NCI-H226 (cell line): ENCODE results near the gene SKIC8.
"Not testable (repeated sequence)": the region's sequence is repeated elsewhere in the genome, so short reads cannot be mapped to it uniquely, and the experiment has no call there.

Source experiments
- DNase-seq: peaks from one replicate; pipeline ENCODE4 v3.0.0-alpha.2; 2015

Gene SKIC8

DNA sequence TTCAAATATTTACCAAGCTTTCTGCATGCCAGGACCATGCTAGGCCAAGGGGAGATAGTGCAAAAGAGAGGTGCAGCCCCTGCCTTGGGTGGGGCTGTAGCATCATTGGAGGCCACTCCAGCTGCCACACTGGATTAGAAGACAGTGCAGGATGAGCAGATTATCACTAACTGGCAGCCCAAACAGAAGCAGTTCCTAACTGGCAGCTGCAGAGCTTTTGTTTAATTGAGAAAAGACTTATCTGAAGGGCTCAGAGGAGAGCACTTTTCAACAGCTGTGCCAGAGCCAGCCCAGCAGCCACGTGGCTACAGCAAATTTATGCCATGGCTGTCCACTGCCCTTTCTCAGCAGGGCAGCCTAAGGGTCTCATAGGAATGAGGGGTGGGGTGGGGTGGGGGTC lies 51.5 kb downstream of the SKIC8 start:
- DNase-seq = no peak

DNA sequence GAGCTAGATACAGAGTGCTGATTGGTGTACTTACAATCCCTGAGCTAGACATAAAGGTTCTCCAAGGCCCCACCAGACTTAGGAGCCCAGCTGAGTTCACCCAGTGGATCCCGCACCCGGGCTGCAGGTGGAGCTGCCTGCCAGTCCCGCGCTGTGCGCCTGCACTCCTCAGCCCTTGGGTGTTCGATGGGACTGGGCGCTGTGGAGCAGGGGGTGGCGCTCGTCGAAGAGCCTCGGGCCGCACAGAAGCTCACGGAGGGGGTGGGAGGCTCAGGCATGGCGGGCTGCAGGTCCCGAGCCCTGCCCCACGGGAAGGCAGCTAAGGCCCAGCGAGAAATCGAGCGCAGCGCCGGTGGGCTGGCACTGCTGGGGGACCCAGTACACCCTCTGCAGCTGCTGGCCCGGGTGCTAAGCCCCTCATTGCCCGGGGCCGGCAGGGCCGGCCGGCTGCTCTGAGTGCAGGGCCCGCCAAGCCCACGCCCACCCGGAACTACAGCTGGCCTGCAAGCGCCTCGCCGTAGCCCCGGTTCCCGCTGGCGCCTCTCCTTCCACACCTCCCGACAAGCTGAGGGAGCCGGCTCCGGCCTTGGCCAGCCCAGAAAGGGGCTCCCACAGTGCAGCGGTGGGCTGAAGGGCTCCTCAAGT lies 53.3 kb downstream of the SKIC8 start:
- DNase-seq = not testable (repeated sequence)

DNA sequence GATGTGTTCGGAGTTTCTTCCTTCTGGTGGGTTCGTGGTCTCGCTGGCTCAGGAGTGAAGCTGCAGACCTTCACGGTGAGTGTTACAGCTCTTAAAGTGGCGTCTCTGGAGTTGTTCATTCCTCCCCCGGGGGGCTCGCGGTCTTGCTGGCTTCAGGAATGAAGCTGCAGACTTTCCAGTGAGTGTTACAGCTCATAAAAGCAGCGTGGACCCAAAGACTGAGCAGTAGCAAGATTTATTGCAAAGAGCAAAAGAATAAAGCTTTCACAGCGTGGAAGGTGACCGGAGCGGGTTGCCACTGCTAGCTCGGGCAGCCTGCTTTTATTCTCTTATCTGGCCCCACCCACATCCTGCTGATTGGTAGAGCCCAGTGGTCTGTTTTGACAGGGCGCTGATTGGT lies 54.0 kb downstream of the SKIC8 start:
- not testable (repeated sequence) for DNase-seq

DNA sequence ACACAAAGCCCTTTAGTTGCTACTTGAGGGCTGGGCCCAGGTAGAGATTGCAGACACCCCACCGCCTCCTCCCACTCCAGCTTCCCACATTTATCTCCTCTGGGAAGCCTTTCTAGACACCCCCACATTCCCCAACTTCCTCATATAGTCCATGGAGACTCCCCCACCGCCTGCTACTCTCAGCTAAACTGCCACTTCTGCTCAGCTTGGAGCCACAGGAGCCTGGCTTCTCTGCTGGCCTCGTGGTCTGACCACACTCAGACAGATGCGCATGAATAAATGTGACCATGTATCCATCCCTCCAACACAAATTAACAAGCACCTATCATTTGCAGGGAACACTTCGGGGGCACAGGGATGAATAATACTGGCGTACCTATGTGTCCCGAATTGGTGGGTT lies 54.5 kb downstream of the SKIC8 start:
- DNase-seq = no peak

DNA sequence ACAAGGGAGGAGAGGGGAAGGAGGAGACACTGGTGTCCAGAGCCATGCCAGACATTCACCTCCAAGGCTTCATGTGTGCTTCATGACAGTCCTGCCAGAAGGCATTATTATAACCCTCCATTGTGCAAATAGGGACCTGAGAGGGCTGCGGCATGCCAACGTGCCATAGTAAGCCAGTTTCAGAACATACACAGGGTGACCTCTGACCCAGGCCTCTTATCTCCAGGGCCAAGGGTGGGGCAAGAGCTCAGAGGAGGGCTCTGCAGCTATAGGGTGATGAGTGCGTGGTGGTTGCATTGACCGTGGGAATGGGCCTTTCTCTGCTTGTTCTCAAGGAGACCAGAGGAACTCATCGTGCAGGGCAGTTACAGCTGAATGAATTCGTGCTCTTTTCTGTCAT lies 55.3 kb downstream of the SKIC8 start:
- DNase-seq = no peak

DNA sequence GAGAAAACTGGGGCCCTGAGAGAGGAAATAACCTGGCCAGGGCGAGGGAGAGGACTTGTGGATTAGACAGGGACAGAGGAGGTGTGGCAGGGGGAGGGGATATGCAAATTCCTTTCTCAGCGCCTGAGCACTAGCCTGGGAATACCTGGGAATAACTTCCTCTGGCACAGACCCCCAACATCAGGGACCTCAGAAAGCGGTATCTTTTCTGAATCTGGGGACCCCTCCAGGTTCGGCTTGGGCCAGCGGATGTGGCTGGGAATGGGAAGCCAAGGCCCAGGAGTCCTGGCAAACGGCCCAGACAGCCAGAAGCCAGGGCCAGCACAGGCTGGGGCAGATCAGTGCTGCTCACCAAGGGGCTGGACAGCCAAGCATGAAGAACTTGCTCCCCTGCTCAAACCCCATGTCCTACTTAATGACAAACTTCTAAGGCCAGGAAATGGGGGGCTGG lies 55.9 kb downstream of the SKIC8 start:
- no peak for DNase-seq

DNA sequence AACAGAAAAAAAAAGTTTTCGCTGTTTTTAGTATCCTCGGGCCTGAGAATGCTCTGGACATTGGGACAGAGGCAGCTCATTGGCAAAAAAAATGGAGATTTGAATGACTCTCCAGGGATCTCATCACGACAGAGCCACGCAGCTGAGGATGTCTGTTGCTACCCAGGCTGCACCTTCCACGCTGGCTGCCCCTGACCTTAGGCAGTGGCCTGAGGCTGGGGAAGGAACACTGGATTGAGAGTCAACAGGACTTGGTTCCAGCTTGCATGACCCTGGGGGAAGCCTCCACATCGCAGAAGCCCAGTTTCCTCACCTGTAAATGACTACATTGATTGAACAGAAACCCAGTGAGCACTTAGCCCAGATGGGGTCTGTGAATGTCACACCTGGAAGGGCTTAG lies 56.4 kb downstream of the SKIC8 start:
- no peak for DNase-seq

DNA sequence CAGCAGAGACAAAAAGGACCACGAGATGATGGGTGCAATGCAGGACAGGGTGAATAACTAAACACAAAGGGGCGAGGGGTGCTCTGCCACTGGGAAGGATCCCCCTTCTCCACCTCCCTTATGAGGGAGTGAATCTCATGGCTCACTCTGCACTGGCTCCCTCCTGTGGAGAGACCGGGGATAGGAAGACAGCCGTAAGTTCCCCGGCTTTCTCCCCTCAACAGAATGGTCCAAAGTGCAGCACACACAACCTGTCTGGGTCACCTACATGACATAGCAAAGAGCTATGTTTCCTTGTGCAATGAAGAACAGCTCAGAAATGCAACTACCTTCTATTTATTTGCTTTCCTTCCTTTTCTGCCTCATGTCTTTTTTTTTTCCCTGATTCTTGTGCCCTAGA lies 57.3 kb downstream of the SKIC8 start:
- DNase-seq = no peak

DNA sequence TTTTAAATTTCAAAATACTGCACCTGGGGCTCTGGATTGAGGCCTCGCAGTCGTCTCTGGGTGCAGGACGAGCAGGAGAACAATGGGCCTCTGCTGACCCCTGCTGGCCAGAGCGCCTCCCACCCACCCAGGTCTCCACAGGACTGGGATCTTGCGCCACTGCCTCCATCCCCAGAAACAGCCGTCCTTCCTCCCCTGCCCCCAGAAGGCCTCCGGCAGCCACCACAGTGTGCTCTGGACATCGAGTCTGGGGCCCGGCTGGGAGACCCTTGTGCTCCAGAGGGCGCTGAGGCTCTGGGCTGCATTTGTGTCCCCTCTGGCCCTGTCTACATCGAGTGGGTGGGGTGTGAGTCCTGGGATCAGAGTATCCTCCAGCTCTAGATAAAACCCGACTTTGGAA lies 58.4 kb downstream of the SKIC8 start:
- peak; percentile 67 for DNase-seq

DNA sequence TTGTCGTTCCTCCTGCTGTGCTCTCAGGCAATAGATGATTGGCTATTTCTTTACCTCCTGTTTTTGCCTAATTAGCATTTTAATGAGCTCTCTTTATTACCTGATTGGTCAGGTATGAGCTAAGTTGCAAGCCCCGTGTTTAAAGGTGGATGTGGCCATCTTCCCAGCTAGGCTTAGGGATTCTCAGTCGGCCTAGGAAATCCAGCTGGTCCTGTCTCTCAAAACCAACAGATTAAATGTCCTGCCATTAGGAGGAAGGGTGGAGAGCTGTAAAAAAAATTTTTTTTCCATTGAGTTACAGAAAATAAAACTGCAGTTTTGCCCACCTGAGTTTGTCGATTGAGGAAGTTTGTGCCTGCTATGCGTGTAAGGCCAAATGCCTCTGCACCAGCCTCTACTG lies 59.6 kb downstream of the SKIC8 start:
- DNase-seq = no peak

DNA sequence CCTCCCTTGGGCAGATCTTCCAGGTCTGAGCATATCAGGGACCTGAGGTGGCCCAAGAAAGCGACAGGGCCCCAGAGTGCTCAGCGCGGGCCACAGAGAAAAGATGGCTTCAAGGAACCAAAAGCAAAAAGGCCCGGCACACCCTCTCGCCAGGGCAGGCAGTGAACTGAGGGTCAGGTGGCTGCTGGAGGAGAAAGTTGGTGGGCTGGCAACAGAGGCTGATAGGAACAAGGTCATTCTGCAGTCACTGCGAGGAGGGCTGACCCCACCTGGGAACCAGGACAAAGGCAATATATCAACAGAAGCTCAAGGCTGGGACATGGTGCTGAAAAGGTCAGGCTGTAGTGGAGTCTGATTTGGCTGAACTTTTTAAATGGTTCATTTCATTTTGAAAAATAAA lies 62.3 kb downstream of the SKIC8 start:
- DNase-seq = no peak

DNA sequence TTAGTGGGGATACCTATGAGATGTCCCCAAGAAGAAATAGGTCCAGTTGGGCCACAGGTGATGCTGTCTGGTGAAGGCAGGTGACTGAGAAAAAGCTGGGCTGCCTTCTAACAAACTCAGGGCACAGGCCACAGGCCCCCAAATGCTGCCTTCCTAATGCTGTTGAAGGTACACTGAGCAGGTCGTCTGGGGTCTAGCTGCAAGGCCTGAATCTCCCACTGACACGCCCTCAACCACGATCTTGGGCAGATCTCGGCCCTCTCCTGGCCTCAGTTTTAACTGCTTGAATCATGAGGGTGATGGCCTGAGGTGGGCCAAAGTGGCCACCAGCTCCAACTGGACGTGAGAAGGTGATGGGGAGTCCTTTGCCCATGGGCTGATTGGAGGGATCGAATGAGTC lies 62.9 kb downstream of the SKIC8 start:
- no peak for DNase-seq

DNA sequence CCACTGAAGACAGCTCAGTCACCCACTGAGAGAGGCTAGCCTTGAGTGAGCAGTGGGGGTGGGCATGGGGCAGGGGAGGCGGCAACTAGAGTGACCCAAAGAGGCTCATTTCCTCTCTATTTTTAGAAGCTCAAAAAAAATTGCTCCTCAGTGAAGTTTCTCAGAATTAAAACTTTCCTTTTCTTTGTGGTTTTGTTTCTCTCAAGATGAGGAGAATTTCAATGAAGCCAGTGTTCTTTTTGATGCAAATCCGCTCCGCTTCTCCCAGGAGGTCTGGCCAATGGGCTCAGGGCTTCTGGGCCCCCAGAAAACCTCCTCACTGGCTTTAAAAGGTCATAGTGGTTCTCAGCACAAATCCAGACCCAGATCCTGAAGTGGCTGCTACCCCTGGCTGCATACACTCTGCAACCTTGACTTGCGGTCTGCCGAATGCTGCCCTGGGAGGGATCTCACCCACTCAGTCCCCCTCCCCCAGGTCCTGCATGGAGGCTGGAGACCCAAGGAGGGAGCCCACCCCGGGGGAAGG lies 64.8 kb downstream of the SKIC8 start, which contains the start of gene ACSBG1:
ACSBG1 (minus strand) TSS at position 51 of the 526 bp plus-strand sequence. CDS start 64 bp downstream, outside the sequence.
- no peak for DNase-seq

DNA sequence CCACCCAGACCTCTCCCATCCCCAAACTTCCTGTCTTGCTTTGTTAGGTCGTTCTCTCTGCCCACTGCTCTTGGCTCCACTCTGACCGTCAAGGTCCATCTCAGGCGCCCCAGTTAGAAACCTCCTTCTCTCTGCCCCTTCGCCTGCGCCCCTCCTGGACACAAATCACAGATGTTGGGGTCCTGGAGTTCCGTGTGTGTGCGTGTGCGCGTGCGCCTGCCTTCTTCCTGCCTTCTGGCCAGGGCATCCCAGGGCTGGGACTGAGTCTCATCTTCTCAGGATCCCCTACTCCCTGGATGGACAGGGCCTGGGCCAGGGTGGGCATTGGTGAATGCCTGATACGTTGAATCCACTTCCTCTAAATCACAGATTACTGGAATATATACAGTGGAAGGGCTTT lies 65.9 kb downstream of the SKIC8 start:
- DNase-seq = no peak
